CD1c-positive myeloid dendritic cell (primary cell): ENCODE measurements around the gene BIRC3.
"Not testable (repeated sequence)": the region's sequence is repeated elsewhere in the genome, so short reads cannot be mapped to it uniquely, and the experiment has no call there.

ENCODE experiments used
- DNase-seq: peaks from one replicate; pipeline ENCODE4 v3.0.0-alpha.2; 2016; ENCODE audit errors: extremely low spot score

BIRC3 gene

GRCh38 chr11:102325088-102325487 lies 7.8 kb downstream of the BIRC3 start:
- DNase-seq, result no peak

GRCh38 chr11:102328748-102329147 lies 11.5 kb downstream of the BIRC3 start:
- DNase-seq, result no peak

GRCh38 chr11:102330231-102330630 lies 12.9 kb downstream of the BIRC3 start:
- no peak for DNase-seq

- DNase-seq, result no peak
Measured at GRCh38 chr11:102331341-102331740, 14.1 kb downstream of the BIRC3 start.

GRCh38 chr11:102332611-102332994 lies 15.3 kb downstream of the BIRC3 start:
- DNase-seq, result no peak

GRCh38 chr11:102338479-102339010 lies 21.3 kb downstream of the BIRC3 start:
- no peak for DNase-seq

- DNase-seq, result not testable (repeated sequence)
Measured at GRCh38 chr11:102341311-102341710, 24.0 kb downstream of the BIRC3 start.

- DNase-seq, result peak; percentile 86
Measured at GRCh38 chr11:102341844-102342318, 24.6 kb downstream of the BIRC3 start.

GRCh38 chr11:102343809-102344208 lies 26.5 kb downstream of the BIRC3 start:
- DNase-seq, result no peak

- no peak for DNase-seq
Measured at GRCh38 chr11:102345904-102346303, 28.6 kb downstream of the BIRC3 start.

GRCh38 chr11:102346456-102346747 lies 29.1 kb downstream of the BIRC3 start:
- DNase-seq, result no peak

- DNase-seq, result peak; percentile 98
Measured at GRCh38 chr11:102346748-102347461, 29.6 kb downstream of the BIRC3 start, which contains the start of gene BIRC2. Gene BIRC2 (plus strand): TSS chr11:102347214. CDS start chr11:102349855, 2,641 bp downstream.

- peak; percentile 5 for DNase-seq
Measured at GRCh38 chr11:102347462-102348370, 30.4 kb downstream of the BIRC3 start.

GRCh38 chr11:102357116-102357515 lies 39.8 kb downstream of the BIRC3 start:
- DNase-seq, result no peak

GRCh38 chr11:102359372-102359771 lies 42.1 kb downstream of the BIRC3 start:
- no peak for DNase-seq

GRCh38 chr11:102360681-102361080 lies 43.4 kb downstream of the BIRC3 start:
- DNase-seq, result no peak

- no peak for DNase-seq
Measured at GRCh38 chr11:102361086-102362031, 44.1 kb downstream of the BIRC3 start.

GRCh38 chr11:102364991-102365390 lies 47.7 kb downstream of the BIRC3 start:
- DNase-seq, result no peak

- peak; percentile 29 for DNase-seq
Measured at GRCh38 chr11:102367364-102367763, 50.1 kb downstream of the BIRC3 start.

- no peak for DNase-seq
Measured at GRCh38 chr11:102368472-102368871, 51.2 kb downstream of the BIRC3 start.

- not testable (repeated sequence) for DNase-seq
Measured at GRCh38 chr11:102374633-102375424, 57.5 kb downstream of the BIRC3 start.
